Measurements from ENCODE around the gene AFG3L2. TPM values are rescaled to one million over a fixed set of nuclear protein-coding genes. Genes with fewer than 3 reads are reported as not detected.

AFG3L2 gene
- total and polyA plus RNA-seq, 7 donors: 88.8 to 163 (median 106) TPM

GRCh38 chr18:12305930-12306629, 70.9 kb downstream of the AFG3L2 start:
- H3K4me3 ChIP-seq: no peak overlapping the region
- TF ChIP-seq, protein P1, sequence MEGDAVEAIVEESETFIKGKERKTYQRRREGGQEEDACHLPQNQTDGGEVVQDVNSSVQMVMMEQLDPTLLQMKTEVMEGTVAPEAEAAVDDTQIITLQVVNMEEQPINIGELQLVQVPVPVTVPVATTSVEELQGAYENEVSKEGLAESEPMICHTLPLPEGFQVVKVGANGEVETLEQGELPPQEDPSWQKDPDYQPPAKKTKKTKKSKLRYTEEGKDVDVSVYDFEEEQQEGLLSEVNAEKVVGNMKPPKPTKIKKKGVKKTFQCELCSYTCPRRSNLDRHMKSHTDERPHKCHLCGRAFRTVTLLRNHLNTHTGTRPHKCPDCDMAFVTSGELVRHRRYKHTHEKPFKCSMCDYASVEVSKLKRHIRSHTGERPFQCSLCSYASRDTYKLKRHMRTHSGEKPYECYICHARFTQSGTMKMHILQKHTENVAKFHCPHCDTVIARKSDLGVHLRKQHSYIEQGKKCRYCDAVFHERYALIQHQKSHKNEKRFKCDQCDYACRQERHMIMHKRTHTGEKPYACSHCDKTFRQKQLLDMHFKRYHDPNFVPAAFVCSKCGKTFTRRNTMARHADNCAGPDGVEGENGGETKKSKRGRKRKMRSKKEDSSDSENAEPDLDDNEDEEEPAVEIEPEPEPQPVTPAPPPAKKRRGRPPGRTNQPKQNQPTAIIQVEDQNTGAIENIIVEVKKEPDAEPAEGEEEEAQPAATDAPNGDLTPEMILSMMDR (IDR thresholded peaks at IDR 0.05): no peak
- no peaks in the 10 kb centered on the region for H3K36me3 ChIP-seq (ENCODE audit: insufficient read depth in 1 of 2, low read depth in 1 of 2)
- H3K27me3 ChIP-seq (ENCODE audit: insufficient read depth in 3 of 3, low read length in 2 of 3): peaks cover 0 to 41% (median 5%) of the 10 kb centered on the region in 3 donors
- no peak overlapping the region for H3K27ac ChIP-seq
- no peak for ATAC-seq
- WGBS, 3 donors: 91 to 94% (median 92%) methylated on average over 25 of the region's 25 CpGs
- H3K4me1 ChIP-seq: no peaks in the 10 kb centered on the region
- intact Hi-C loops (cut with DNase I): no loop called here
- DNase-seq: no peak
- H3K9me3 ChIP-seq: no peaks in the 10 kb centered on the region

GRCh38 chr18:12305211-12305610, 71.8 kb downstream of the AFG3L2 start:
- TF ChIP-seq, protein P1 (IDR thresholded peaks at IDR 0.05): no peak
- Histone ChIP-seq H3K27ac (no peak overlapping the region), H3K4me3 (no peak overlapping the region), H3K36me3 (ENCODE audit: insufficient read depth in 1 of 2, low read depth in 1 of 2) (no peaks in the 10 kb centered on the region), H3K9me3 (no peaks in the 10 kb centered on the region), H3K4me1 (no peaks in the 10 kb centered on the region), H3K27me3 (ENCODE audit: insufficient read depth in 3 of 3, low read length in 2 of 3) (peaks cover 0 to 41% (median 5%) of the 10 kb centered on the region in 3 donors)
- intact Hi-C loops (cut with DNase I): no loop called here
- ATAC-seq: no peak
- 91 to 93% (median 91%) methylated on average over 12 of the region's 12 CpGs for WGBS, 3 donors
- DNase-seq: no peak

DNA sequence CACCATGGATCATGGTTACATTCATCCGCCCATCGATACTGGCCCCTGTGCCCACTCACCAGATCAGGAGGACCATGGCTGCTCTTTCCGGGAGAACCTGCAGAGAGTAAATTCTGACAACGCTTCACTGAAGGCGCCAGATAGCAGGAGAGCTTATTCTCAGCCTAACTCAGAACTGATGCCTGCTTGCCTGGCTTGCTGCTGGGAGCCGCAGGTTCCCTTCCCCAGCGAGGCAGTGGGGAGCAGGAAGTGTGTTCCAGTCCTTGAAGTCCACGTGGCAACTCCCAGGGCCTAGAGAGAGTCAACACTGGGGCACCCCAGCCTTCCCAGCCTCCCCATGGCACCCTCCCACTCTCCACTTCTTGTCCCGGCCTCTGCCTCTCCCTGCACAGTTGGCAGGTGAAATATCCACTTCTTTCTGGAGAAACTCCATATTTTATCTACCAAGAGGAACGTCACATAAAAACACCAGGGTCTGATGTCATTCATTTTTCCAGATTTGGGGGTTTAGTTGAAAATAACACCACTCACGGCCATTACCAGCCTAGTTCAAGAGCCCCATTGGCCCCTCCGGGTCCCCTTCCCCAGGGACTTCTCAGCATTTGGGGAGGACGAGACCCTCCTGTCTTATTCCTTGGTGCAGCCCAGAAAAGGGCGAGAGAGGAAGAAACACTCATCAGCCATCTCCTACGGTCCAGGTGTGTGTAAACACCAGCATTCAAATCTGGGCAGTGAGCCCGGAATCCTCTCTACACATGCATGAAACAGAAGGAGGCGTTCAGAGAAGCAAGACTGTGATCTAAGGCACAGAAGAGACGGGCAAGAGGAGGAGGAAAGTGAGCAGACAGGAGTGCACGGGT, 72.4 kb downstream of the AFG3L2 start:
- Histone ChIP-seq H3K27ac (no peak overlapping the region), H3K4me1 (no peaks in the 10 kb centered on the region), H3K4me3 (no peak overlapping the region), H3K27me3 (ENCODE audit: insufficient read depth in 3 of 3, low read length in 2 of 3) (peaks cover 0 to 41% (median 5%) of the 10 kb centered on the region in 3 donors), H3K9me3 (no peaks in the 10 kb centered on the region), H3K36me3 (ENCODE audit: insufficient read depth in 1 of 2, low read depth in 1 of 2) (no peaks in the 10 kb centered on the region)
- TF ChIP-seq, protein P1 (IDR thresholded peaks at IDR 0.05): no peak
- ATAC-seq: no peak
- 81 to 87% (median 83%) methylated on average over 18 to 19 of the region's 19 CpGs for WGBS, 3 donors
- intact Hi-C loops (cut with DNase I): no loop called here
- no peak for DNase-seq

- Histone ChIP-seq H3K4me1 (no peaks in the 10 kb centered on the region), H3K27me3 (ENCODE audit: insufficient read depth in 3 of 3, low read length in 2 of 3) (peaks cover 0 to 24% (median 5%) of the 10 kb centered on the region in 3 donors), H3K27ac (no peak overlapping the region), H3K4me3 (no peak overlapping the region), H3K9me3 (no peaks in the 10 kb centered on the region), H3K36me3 (ENCODE audit: insufficient read depth in 1 of 2, low read depth in 1 of 2) (no peaks in the 10 kb centered on the region)
- 84 to 88% (median 86%) methylated on average over 14 of the region's 14 CpGs for WGBS, 3 donors
- no peak for ATAC-seq
- no peak for DNase-seq
- intact Hi-C loops (cut with DNase I): no loop called here
- TF ChIP-seq, protein P1 (IDR thresholded peaks at IDR 0.05): no peak
These were observed 74.5 kb downstream of the AFG3L2 start for GRCh38 chr18:12302391-12303147.
